Stimulated activated CD8-positive, alpha-beta memory T cell treated with anti-CD3 and anti-CD28 coated beads, Interleukin-4, amount 100 ng/mL, for 4 hours (primary cell): ENCODE measurements around the gene ENTREP1.

Experiments used
- DNase-seq, 2 donors: peaks; one replicate each; pipeline ENCODE4 v3.0.0-alpha.2; 2020; ENCODE audit warnings: low read depth in 2 of 2, low spot score in 1 of 2

ENTREP1 gene

DNA sequence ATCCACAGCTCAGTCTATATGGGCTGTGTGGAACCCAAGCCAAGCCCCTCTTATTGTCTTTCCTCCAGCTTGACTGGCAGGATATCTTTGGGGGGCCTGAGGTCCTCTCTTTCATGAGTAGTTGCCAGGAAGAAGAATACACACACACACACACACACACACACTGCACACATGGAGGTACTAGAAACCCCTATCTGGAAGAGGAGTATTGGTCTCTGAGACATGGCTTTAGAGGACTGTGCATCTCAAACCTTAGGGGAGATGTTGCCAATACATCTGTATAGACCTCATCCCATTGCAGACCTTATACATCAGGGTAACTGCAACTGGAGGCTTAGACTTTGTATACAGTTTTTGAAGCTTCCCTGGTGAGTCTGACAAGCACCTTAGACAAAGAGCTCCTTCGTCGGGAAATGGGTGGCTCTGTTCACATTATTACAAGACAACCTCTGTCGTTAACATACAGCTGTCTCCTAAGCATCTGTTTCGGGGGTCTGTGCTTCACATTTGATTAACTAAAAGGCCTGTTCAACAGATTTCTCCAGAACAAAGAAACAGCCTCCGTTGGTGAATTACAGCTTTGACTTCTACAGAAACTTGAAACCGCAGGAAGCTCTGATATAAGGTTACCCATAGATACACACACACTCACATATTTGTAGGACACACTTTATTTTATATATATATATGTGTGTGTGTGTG lies 5.5 kb upstream of the ENTREP1 start:
- no peak for DNase-seq

GRCh38 chr9:69322256-69322655 lies 2.8 kb upstream of the ENTREP1 start:
- no peak for DNase-seq

- no peak for DNase-seq
These were observed 1.2 kb upstream of the ENTREP1 start for GRCh38 chr9:69323861-69324260.

- DNase-seq = no peak
These were observed 596 bp downstream of the ENTREP1 start for GRCh38 chr9:69325409-69326212.

- no peak for DNase-seq
These were observed 1.2 kb downstream of the ENTREP1 start for GRCh38 chr9:69326261-69326660.

GRCh38 chr9:69330580-69330979 lies 5.6 kb downstream of the ENTREP1 start:
- DNase-seq = no peak

- DNase-seq = no peak
These were observed 6.4 kb downstream of the ENTREP1 start for GRCh38 chr9:69331444-69331843.

- no peak for DNase-seq
These were observed 7.2 kb downstream of the ENTREP1 start for GRCh38 chr9:69332067-69332685.

GRCh38 chr9:69333716-69334115 lies 8.7 kb downstream of the ENTREP1 start:
- no peak for DNase-seq

DNA sequence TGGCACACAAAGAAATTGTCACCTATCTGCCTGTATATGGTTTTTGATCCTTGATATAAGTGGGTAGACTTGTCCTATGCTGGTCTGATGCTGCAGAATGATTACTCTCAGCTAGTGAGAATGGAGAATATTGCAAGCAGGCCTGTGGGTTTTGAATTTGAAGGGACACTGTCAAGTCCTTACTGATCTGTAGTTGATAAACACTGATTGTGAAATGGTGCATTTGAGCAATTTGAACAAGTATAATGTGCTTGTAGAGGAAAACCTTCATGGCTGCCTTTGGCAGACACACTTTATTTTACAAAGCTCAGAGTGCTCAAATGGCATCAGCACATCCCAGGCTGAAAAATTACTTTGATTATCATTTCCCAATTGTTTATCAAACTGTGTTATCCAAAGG lies 9.3 kb downstream of the ENTREP1 start:
- no peak for DNase-seq

DNA sequence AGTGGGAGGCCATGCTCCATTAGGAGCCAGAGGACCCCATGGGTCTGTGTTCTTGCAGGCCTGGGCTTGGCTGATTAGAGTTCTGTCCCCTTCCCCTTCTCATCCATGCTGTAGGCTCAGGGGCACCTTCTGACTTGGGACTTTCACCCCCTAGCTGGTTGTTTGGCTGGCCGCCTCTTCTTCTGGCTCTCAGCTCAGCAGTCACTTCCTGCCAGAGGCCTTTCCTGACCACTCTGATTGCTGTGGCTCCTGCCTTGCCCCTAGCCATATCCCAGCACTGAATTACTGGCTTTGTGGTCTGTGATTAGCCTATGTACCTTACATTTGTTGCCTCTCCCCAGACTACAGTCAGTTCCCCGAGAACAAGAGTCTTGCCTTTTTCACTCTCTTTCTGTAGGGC lies 14.6 kb downstream of the ENTREP1 start:
- no peak for DNase-seq

- DNase-seq = no peak
These were observed 15.6 kb downstream of the ENTREP1 start for GRCh38 chr9:69340631-69341030.

- no peak for DNase-seq
These were observed 17.8 kb downstream of the ENTREP1 start for GRCh38 chr9:69342769-69343168.

DNA sequence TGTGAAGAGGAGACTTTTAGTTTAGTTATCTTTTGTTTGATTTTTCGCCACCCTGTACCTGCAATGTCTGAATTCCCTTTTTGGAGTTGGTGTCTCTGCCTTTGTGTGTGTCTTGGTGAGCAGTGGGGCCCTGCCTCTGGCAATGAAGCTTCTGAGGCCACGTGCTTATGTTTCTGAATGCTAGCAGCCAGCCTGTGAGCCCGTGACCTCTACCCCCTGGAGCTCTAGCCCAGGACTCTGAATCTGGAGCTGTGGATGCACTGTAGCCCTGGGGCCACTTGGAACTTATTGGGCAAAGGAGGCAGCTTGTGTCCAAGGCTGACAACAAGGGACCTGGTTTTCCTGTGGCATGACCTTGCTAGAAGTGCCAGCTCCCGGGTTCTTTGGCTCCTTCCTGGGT lies 19.4 kb downstream of the ENTREP1 start:
- DNase-seq = no peak

- DNase-seq = no peak
These were observed 21.8 kb downstream of the ENTREP1 start for GRCh38 chr9:69346596-69347390.

DNA sequence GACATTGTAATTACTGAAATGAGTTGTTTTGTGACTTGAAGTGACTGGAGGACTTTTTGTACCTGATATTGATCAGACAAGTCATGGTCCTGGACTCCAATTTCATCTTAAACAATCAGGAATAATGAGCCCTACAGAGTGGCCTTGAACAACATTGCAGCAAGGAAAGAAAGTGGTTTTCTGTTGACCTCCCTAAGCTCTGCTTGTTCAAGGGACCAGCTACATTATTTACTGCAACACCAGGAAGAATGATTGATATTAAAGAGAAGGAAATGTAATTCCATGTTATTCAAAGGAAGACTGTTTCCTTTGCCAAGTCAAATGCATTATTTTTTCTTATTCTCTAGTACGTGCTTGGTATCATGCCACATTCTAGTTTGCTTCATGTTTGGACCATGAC lies 22.6 kb downstream of the ENTREP1 start:
- DNase-seq = no peak

- no peak for DNase-seq
These were observed 26.2 kb downstream of the ENTREP1 start for GRCh38 chr9:69351227-69351626.

- no peak for DNase-seq
These were observed 30.2 kb downstream of the ENTREP1 start for GRCh38 chr9:69355232-69355631.

- no peak for DNase-seq
These were observed 32.2 kb downstream of the ENTREP1 start for GRCh38 chr9:69357030-69357775.

DNA sequence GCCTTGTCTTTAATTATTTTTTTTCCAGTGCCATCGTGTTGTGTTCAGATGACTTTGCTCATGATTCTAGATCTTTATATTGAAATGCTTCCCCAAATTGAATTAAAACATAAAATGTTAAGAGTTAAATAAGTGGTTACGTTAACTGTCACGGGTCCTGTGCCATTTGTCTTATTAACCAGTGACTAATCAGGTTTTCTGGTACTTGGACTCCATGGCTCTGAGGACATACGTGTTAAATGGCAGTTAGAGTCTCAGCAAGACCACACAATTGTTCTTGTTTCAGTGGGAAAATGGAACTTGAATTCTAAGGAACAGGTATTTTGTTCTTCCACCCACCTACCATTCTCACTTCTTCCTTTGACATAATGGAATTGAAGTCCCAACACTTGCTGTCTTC lies 32.8 kb downstream of the ENTREP1 start:
- no peak for DNase-seq

DNA sequence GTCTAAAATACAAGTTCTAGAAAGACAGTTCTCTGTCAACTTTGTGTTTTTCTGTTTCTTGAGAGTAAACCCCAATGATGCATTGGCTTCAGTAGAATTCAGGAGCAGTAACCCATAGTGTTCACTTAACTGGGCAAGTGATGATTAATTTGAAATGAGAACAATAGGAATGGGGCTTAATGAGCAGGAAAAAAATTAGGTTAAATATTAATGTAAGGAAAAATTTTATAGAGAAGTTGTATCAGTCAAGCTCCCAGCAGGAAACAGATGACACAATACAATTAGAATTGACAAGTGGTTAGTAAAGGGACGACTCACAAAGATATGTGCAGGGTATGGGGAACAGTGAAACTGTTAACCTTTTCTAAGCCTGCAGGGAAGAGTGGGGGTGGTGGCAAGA lies 38.2 kb downstream of the ENTREP1 start:
- no peak for DNase-seq
